HEK293 (cell line): Measurements from ENCODE around the gene TMEM114.

Experiments used
- CTCF ChIA-PET: fragments of 350-600 bp; formaldehyde crosslinking; extraction: SDS; loops from one replicate; lab custom pipeline; 2021; ENCODE audit warnings: antibody characterized with exemption; lab: Yijun Ruan, JAX
- POLR2A ChIA-PET: fragments of 300-600 bp; formaldehyde crosslinking; extraction: SDS; loops from one replicate; lab custom pipeline; 2020; ENCODE audit warnings: antibody characterized with exemption, inconsistent platforms; lab: Yijun Ruan, JAX
- H3K27ac ChIP-seq: fragments of 200-500 bp; sonication (Bioruptor generic); 2 replicates; pipeline ENCODE4 v1.5.1; 2014; ENCODE audit warnings: low read depth, low read length, control low read depth, inconsistent platforms; ENCODE audit errors: extremely low read depth
- H3K36me3 ChIP-seq, 2 experiments: fragments of 200-500 bp in 1 of 2; sonication (Bioruptor generic) in 1 of 2; 1 replicate in 1 of 2; 2 replicates in 1 of 2; pipeline ENCODE4 v1.5.1; 2014 to 2017; ENCODE audit warnings: inconsistent platforms in 2 of 2, low read length in 2 of 2; ENCODE audit not compliant: control insufficient read depth in 2 of 2, insufficient read depth in 1 of 2
- H3K4me1 ChIP-seq: fragments of 200-500 bp; sonication (Bioruptor generic); 2 replicates; pipeline ENCODE4 v1.5.1; 2014; ENCODE audit warnings: mild to moderate bottlenecking, low read length, inconsistent platforms; ENCODE audit not compliant: control insufficient read depth, insufficient read depth
- H3K4me3 ChIP-seq: 2 replicates; pipeline ENCODE4 v1.5.1; 2011; ENCODE audit warnings: low read depth, mild to moderate bottlenecking, control low read depth, low read length, moderate library complexity
- H3K9me3 ChIP-seq: fragments of 200-500 bp; sonication (Bioruptor generic); 2 replicates; pipeline ENCODE4 v1.5.1; 2014; ENCODE audit warnings: low read depth, low read length, inconsistent platforms; ENCODE audit not compliant: control insufficient read depth, insufficient read depth
- KLF8 ChIP-seq: fragments of 450-650 bp; formaldehyde crosslinking; IDR thresholded peaks from 2 replicates; pipeline ENCODE4 v1.5.1; 2016; ENCODE audit warnings: missing biosample characterization, missing genetic modification characterization
- RBAK ChIP-seq: fragments of 450-650 bp; formaldehyde crosslinking; IDR thresholded peaks from 2 replicates; pipeline ENCODE4 v1.5.1; 2016; ENCODE audit warnings: missing biosample characterization, missing genetic modification characterization
- YY2 ChIP-seq: fragments of 450-650 bp; formaldehyde crosslinking; IDR thresholded peaks from 2 replicates; pipeline ENCODE4 v1.5.1; 2016; ENCODE audit warnings: missing biosample characterization, missing genetic modification characterization
- ZBTB20 ChIP-seq: fragments of 450-650 bp; formaldehyde crosslinking; IDR thresholded peaks from 2 replicates; pipeline ENCODE4 v1.5.1; 2016; ENCODE audit warnings: missing biosample characterization, missing genetic modification characterization
- ZNF157 ChIP-seq: fragments of 450-650 bp; formaldehyde crosslinking; IDR thresholded peaks from 2 replicates; pipeline ENCODE4 v1.5.1; 2016; ENCODE audit warnings: missing biosample characterization, missing genetic modification characterization
- ZNF211 ChIP-seq: fragments of 450-650 bp; formaldehyde crosslinking; IDR thresholded peaks from 2 replicates; pipeline ENCODE4 v1.5.1; 2016; ENCODE audit warnings: low read depth, missing biosample characterization, missing genetic modification characterization
- ZNF214 ChIP-seq: fragments of 450-650 bp; formaldehyde crosslinking; IDR thresholded peaks from 2 replicates; pipeline ENCODE4 v1.5.1; 2017; ENCODE audit warnings: missing biosample characterization, mild to moderate bottlenecking, missing genetic modification characterization, borderline replicate concordance
- ZNF292 ChIP-seq: fragments of 450-650 bp; formaldehyde crosslinking; IDR thresholded peaks from 2 replicates; pipeline ENCODE4 v1.5.1; 2016; ENCODE audit warnings: low read depth, missing biosample characterization, missing genetic modification characterization, borderline replicate concordance
- ZNF335 ChIP-seq: fragments of 450-650 bp; formaldehyde crosslinking; conservative IDR thresholded peaks from 2 replicates; pipeline ENCODE4 v1.5.1; 2016; ENCODE audit warnings: missing biosample characterization, missing genetic modification characterization
- ZNF433 ChIP-seq: fragments of 450-650 bp; formaldehyde crosslinking; IDR thresholded peaks from 2 replicates; pipeline ENCODE4 v1.5.1; 2016; ENCODE audit warnings: missing biosample characterization, missing genetic modification characterization, low read depth
- ZNF48 ChIP-seq: fragments of 450-650 bp; formaldehyde crosslinking; IDR thresholded peaks from 2 replicates; pipeline ENCODE4 v1.5.1; 2016; ENCODE audit warnings: missing biosample characterization, missing genetic modification characterization
- ZNF777 ChIP-seq: fragments of 450-650 bp; formaldehyde crosslinking; IDR thresholded peaks from 2 replicates; pipeline ENCODE4 v1.5.1; 2017; ENCODE audit warnings: missing biosample characterization, missing genetic modification characterization, borderline replicate concordance
- TF ChIP-seq, protein P1 (sequence below): fragments of 450-650 bp; IDR thresholded peaks from 2 replicates; pipeline ENCODE4 v1.5.1; 2018; ENCODE audit warnings: missing biosample characterization, missing genetic modification characterization
- TF ChIP-seq, protein P2 (sequence below): fragments of 450-650 bp; formaldehyde crosslinking; IDR thresholded peaks from 2 replicates; pipeline ENCODE4 v1.5.1; 2016; ENCODE audit warnings: missing biosample characterization, missing genetic modification characterization
- TF ChIP-seq, protein P3 (sequence below): fragments of 450-650 bp; formaldehyde crosslinking; IDR thresholded peaks from 2 replicates; pipeline ENCODE4 v1.5.1; 2016; ENCODE audit warnings: missing biosample characterization, missing genetic modification characterization

TMEM114 gene

DNA sequence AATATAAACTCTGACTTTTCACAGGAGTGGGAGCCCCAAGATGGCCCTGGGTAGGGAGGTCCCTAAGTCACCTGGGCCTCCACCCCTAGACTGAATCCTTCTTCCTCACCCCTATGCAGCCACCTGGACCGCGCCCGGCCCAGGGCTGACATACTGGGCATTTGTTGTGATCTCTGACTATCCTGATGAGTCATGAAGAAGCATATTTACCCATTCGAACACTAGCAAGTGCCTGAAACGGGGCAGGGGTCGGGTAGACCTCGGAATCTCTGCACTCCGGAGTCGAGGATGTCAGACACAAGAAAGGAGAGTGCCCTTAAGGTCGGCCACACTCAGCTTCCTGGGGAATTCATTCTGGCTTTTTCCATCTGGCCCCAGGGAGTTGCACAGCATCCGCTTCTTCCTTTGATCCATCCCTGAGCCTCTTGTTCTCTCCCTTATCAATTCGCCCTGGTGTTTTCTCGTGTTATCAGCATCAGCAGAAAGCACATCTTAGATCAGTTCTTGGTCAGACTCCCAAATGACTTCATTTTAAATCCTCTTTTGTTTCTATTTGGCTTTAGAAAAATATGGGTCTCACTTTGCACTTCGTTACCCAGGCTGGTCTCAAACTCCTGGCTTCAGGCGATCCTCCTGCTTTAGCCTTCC is 41.6 kb upstream of the TMEM114 start:
- Histone ChIP-seq H3K36me3 (peaks cover 18 to 95% of the 10 kb centered on the region in 2 experiments), H3K9me3 (no peaks in the 10 kb centered on the region), H3K4me3 (no peak overlapping the region), H3K27ac (no peak overlapping the region), H3K4me1 (no peaks in the 10 kb centered on the region)
- ChIA-PET CTCF (interaction anchor here (0.6 to 1.0 kb wide), 2 partner anchors 9 to 64 kb away, joined by 3 read pairs; no protein-coding TSS in a partner anchor), POLR2A (no interaction called here)
- TF ChIP-seq ZNF157 (tag by site-specific recombination) = no peak
- no peak for TF ChIP-seq ZBTB20 (tag by site-specific recombination)

DNA sequence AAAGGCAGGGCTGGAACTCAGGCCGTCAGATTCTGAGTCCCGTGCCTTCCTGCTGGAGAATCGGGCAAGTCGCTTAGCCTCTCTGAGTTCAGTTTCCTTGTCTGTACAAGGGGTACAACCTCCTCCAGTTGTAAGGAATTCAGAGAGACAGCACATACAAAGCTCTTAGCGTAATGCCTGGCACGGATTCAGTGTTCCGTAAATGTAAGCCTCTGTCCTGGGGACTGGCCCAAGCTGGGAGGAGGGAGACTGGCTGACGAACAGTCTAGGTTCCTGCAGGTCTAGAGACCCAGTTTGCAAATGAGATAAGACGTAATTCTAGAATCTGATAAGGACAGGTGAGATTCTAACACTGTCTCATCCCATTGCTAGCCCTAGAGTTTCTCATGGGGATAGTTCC is 41.1 kb upstream of the TMEM114 start:
- no peak for TF ChIP-seq ZNF777 (tag by site-specific recombination)
- TF ChIP-seq, protein P1, sequence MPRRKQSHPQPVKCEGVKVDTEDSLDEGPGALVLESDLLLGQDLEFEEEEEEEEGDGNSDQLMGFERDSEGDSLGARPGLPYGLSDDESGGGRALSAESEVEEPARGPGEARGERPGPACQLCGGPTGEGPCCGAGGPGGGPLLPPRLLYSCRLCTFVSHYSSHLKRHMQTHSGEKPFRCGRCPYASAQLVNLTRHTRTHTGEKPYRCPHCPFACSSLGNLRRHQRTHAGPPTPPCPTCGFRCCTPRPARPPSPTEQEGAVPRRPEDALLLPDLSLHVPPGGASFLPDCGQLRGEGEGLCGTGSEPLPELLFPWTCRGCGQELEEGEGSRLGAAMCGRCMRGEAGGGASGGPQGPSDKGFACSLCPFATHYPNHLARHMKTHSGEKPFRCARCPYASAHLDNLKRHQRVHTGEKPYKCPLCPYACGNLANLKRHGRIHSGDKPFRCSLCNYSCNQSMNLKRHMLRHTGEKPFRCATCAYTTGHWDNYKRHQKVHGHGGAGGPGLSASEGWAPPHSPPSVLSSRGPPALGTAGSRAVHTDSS (tag by site-specific recombination) = no peak
- TF ChIP-seq, protein P2, sequence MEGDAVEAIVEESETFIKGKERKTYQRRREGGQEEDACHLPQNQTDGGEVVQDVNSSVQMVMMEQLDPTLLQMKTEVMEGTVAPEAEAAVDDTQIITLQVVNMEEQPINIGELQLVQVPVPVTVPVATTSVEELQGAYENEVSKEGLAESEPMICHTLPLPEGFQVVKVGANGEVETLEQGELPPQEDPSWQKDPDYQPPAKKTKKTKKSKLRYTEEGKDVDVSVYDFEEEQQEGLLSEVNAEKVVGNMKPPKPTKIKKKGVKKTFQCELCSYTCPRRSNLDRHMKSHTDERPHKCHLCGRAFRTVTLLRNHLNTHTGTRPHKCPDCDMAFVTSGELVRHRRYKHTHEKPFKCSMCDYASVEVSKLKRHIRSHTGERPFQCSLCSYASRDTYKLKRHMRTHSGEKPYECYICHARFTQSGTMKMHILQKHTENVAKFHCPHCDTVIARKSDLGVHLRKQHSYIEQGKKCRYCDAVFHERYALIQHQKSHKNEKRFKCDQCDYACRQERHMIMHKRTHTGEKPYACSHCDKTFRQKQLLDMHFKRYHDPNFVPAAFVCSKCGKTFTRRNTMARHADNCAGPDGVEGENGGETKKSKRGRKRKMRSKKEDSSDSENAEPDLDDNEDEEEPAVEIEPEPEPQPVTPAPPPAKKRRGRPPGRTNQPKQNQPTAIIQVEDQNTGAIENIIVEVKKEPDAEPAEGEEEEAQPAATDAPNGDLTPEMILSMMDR (tag by site-specific recombination) = no peak
- no peak for TF ChIP-seq ZNF48 (tag by site-specific recombination)
- no peak for TF ChIP-seq ZNF292
- TF ChIP-seq RBAK (tag by site-specific recombination) = no peak
- TF ChIP-seq KLF8 = no peak
- TF ChIP-seq ZNF335 (tag by site-specific recombination) = no peak
- no peak for TF ChIP-seq ZNF214
- TF ChIP-seq, protein P3, sequence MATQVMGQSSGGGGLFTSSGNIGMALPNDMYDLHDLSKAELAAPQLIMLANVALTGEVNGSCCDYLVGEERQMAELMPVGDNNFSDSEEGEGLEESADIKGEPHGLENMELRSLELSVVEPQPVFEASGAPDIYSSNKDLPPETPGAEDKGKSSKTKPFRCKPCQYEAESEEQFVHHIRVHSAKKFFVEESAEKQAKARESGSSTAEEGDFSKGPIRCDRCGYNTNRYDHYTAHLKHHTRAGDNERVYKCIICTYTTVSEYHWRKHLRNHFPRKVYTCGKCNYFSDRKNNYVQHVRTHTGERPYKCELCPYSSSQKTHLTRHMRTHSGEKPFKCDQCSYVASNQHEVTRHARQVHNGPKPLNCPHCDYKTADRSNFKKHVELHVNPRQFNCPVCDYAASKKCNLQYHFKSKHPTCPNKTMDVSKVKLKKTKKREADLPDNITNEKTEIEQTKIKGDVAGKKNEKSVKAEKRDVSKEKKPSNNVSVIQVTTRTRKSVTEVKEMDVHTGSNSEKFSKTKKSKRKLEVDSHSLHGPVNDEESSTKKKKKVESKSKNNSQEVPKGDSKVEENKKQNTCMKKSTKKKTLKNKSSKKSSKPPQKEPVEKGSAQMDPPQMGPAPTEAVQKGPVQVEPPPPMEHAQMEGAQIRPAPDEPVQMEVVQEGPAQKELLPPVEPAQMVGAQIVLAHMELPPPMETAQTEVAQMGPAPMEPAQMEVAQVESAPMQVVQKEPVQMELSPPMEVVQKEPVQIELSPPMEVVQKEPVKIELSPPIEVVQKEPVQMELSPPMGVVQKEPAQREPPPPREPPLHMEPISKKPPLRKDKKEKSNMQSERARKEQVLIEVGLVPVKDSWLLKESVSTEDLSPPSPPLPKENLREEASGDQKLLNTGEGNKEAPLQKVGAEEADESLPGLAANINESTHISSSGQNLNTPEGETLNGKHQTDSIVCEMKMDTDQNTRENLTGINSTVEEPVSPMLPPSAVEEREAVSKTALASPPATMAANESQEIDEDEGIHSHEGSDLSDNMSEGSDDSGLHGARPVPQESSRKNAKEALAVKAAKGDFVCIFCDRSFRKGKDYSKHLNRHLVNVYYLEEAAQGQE (tag by site-specific recombination) = no peak
- no peak for TF ChIP-seq ZNF433 (tag by site-specific recombination)
- no peak for TF ChIP-seq YY2 (tag by site-specific recombination)
- TF ChIP-seq ZNF211 (tag by site-specific recombination) = no peak
- H3K9me3 ChIP-seq = no peaks in the 10 kb centered on the region
- H3K36me3 ChIP-seq = peaks cover 15 to 92% of the 10 kb centered on the region in 2 experiments
- ChIA-PET POLR2A (no interaction called here), CTCF (no interaction called here)
- H3K27ac ChIP-seq = no peak overlapping the region
- H3K4me1 ChIP-seq = no peaks in the 10 kb centered on the region
- H3K4me3 ChIP-seq = no peak overlapping the region
